Activated CD4-positive, alpha-beta T cell treated with anti-CD3 and anti-CD28 coated beads, Interleukin-10, Interleukin-2, amounts not matched to agents 100 ng/mL and 50 ng/mL, durations not matched to agents 16 hours and 8 hours (primary cell): Measurements from ENCODE around the gene CHI3L1.

Experiments
- DNase-seq: peaks from one replicate; pipeline ENCODE4 v3.0.0-alpha.2; 2020

The CHI3L1 gene

GRCh38 chr1:203204756-203205155 lies 18.3 kb upstream of the CHI3L1 start:
- no peak for DNase-seq

GRCh38 chr1:203202431-203203245 lies 16.1 kb upstream of the CHI3L1 start:
- no peak for DNase-seq

DNA sequence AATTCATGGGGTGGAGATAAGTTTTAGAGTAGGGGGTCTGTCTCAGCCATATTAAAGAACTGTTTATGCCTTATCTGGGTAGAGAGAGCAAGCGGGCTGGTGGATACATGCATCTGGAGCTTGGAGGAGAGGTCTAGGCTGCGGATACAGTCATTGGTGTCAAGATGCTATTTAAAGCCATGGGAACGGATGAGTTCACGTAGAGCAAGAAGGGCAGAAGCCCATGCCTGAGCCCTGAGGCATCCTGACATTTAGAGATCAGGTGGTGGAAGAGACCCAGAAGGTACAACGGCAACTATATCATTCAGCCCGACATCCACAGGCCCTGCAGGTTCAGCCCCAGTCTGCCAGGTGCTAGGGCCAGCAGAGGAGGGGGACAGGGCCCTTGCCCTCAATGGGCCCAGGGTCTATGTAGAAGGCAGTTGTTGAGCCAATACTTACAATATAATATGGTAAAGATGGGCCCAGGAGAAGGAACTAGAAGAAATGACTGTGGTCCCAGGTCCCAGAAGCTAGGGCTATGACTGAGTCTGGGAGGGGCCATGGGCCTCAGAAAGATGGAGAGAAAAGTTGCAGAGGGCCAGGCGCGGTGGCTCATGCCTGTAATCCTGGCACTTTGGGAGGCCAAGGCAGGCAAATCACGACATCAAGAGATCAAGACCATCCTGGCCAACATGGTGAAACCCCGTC lies 15.2 kb upstream of the CHI3L1 start:
- no peak for DNase-seq

GRCh38 chr1:203200916-203201315 lies 14.4 kb upstream of the CHI3L1 start:
- no peak for DNase-seq

- DNase-seq, result no peak
Observed at GRCh38 chr1:203199816-203200571, 13.5 kb upstream of the CHI3L1 start.

GRCh38 chr1:203199481-203199815 lies 12.9 kb upstream of the CHI3L1 start:
- no peak for DNase-seq

DNA sequence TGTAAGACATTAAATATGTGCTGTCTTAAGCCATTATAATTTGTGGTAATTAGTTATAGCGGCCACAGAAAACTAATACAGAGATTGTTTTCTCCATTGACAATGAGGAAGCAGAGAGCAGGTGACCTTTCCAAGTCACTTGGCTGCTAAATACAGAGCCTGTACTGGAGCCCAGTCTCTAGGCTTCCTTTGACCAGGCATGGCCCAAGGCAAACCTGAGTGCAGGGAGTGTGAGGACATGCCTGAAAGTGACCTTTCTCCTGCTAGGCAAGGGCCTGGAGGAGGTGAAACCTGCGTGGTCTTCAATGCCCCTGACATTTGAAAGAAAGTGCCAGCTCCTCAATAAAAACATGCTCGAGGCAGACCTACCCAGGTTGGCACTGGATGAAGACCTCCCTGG lies 12.5 kb upstream of the CHI3L1 start:
- DNase-seq, result no peak

GRCh38 chr1:203197625-203198024 lies 11.1 kb upstream of the CHI3L1 start:
- DNase-seq, result no peak

DNA sequence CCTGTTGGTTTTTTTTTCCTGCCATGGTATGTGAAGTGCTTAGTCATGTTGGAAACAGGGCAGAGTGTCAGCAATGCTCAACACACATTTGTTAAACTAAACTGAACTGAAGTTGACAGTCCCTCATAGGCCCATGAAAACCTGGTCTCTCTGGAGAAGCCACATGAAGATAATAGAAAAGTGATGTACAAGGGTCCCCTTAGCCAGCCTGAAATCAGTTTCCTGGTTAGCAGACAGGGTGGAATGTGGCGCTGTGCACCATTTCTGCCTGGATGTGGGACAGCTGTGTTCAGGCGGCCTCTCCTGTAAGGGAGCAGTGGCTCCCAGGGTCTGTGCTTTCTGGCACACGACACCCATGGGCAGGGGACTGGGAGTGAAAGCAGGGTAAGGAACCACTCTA lies 9.9 kb upstream of the CHI3L1 start:
- DNase-seq, result no peak

- DNase-seq, result no peak
Observed at GRCh38 chr1:203190949-203191348, 4.4 kb upstream of the CHI3L1 start.

DNA sequence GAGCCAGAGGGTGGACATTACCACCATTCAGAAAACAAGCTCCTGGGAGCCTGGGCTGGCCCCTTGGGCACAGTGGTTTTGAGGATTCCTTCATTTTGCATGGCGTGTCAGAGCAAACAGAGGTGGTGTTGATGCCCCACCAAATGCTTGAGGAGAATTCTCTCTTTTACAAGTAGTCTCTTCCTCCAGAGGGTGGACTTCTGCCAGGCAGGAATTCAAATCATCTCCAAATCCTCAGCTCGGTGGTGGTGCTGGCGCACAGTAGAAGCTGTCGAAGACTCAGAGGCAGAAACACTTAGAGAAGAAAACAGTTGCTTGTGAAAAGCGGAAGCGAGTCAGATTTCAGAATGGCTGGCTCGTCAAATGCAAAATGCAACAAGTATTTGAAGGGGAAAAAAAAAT lies 3.4 kb upstream of the CHI3L1 start:
- DNase-seq, result no peak

DNA sequence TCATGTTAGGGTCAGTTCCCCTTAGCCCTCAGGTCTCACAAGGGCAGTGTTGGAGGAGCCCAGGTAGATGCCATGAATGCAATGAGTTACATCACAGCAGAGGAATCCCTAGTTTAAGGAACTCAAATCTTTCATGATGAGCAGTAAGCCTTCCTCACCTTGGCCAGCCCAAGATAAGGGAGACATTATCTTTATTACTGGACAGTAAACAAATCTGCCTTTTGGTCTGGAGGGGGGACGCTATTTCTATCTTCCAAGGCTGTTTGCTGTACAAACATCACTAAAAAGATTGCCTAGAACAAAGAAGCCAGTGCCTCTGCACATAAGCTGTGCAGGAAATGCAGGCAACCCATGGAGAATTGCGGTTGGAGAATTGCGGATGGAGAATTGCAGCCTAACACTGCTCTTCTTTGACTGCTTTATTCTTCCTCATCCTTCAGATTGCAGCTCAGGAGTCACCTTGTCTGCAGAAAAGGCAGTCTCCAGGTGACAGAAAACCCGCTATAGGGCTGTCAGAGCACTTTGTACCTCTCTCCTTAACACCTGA lies 2.3 kb upstream of the CHI3L1 start:
- DNase-seq, result no peak

DNA sequence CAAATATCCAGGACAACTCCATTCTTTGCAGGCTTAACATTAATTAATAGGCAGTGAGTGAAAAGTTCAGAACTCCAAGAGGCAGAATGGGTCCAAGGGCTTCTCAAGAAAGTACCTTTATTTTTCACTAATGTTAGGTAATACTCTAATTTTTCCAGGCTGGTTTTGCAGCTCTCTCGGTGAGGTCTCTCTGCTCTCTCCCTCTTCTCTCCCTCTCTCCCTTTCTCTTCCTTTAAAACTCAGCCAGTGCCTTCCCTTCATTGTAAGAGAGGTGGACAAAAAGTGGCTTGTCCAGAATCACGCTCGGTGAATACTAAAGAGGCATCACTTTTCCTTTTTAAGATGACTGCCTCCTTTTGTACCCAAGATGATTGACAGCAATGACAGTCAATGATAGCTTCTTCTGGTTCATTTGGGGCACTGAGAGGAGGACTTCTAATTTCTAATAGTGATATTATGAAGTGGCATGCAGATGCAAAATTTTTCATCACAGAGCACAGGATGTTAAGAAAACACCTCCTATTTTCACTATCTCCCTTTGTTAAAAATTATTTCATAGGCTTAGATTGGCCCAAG lies 1.3 kb upstream of the CHI3L1 start:
- no peak for DNase-seq

DNA sequence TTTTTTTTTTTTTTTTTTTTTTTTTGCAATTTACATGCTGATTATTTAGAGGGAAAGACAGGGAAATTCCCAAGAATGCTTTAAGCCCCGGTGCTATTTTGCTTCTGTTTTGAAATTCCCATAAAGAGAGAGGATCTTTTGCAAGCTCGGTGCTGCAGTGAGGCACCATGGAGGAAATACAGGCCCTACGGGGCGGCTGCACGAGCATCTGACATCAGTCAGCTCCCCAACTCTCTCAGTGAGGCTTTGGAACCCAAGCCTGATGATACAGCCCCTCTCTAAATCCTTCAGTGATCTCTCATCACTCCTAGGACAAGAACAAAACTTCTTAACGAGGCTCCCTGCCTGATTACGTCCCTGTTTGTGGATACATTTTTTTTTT lies 791 bp upstream of the CHI3L1 start:
- DNase-seq, result no peak

DNA sequence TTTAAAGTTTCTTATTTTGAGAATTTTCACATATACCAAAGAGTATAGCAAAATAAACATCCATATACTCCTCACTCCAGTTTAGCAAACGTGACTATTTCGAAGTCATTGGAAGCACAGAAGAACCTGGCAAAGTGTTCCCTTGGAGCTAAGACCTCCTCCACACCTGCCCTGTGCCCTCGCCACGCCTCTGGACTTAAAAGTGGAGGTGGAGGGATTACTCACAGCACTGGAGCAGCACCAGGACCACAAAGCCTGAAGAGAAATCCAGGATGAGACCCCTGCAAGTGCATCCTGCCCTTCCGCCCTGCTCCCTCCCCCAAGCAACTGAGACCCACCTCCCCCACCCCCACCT lies 436 bp downstream of the CHI3L1 start:
- no peak for DNase-seq

GRCh38 chr1:203185585-203185984 lies 919 bp downstream of the CHI3L1 start:
- no peak for DNase-seq

- no peak for DNase-seq
Observed at GRCh38 chr1:203185061-203185461, 1.4 kb downstream of the CHI3L1 start.

- no peak for DNase-seq
Observed at GRCh38 chr1:203184467-203184866, 2.0 kb downstream of the CHI3L1 start.

GRCh38 chr1:203183828-203184227 lies 2.7 kb downstream of the CHI3L1 start:
- DNase-seq, result no peak

GRCh38 chr1:203182387-203182953 lies 4.0 kb downstream of the CHI3L1 start:
- no peak for DNase-seq

DNA sequence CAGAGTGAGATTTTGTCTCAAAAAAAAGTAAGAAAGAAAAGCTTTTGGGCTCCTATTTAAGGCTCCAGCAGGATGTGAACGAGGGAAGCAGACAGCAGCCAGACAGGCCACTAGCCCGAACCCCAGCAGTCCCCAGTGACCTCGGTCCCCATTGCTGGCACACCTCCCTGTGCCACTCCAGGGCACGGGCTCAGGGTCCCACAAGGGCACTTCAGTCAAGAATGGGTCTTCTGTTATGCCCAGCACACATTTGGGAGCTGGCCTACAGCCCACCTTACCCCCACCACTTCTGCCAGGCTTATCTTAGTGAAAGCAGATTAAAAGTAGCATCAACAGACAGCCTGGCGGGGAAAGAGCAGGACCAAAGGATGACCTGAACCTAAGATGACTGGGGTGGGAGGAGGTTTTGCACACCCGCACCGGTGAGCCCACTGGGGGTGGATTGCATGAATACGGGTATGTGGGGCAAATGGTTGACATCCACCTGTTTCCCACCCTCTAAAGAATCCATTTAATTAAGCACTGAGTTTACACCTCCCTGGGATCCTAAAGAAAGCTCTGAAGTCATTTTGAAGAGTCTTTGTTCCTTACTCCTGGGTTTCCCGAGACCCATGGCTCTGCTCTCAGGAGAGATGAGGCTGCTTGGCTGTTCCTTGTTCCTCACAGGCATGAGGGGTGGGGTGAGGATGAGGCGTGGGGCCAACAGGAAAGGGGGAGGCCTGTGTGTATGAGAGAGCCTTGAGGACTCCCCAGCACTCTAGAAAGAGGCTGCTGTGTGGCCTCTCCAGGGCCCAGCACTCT lies 4.7 kb downstream of the CHI3L1 start:
- DNase-seq, result no peak
